ENCODE results near the gene SNX6.
A peak's percentile ranks its signal among the peaks of the same experiment; 100 is the strongest.
"Not testable (repeated sequence)": the region's sequence is repeated elsewhere in the genome, so short reads cannot be mapped to it uniquely, and the experiment has no call there.

The SNX6 gene

DNA sequence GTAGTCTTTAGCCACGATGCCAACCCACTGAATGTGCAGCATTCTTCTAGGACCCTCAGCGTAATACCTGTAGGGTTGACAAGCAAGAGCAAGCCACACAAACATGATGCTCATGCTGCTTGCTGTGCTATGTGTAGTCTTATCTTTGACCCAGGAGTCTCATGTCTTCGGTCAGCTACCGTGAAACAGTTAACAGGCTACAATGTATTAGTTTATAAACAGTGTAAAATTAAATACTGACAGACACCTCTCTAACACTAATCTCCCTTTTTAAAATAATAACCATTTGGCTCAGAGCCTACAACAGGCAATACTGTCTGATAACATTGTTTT is 92.3 kb downstream of the SNX6 start:
- TF ChIP-seq, protein P1, sequence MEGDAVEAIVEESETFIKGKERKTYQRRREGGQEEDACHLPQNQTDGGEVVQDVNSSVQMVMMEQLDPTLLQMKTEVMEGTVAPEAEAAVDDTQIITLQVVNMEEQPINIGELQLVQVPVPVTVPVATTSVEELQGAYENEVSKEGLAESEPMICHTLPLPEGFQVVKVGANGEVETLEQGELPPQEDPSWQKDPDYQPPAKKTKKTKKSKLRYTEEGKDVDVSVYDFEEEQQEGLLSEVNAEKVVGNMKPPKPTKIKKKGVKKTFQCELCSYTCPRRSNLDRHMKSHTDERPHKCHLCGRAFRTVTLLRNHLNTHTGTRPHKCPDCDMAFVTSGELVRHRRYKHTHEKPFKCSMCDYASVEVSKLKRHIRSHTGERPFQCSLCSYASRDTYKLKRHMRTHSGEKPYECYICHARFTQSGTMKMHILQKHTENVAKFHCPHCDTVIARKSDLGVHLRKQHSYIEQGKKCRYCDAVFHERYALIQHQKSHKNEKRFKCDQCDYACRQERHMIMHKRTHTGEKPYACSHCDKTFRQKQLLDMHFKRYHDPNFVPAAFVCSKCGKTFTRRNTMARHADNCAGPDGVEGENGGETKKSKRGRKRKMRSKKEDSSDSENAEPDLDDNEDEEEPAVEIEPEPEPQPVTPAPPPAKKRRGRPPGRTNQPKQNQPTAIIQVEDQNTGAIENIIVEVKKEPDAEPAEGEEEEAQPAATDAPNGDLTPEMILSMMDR (IDR thresholded peaks at IDR 0.05; ENCODE audit: low read depth, low read length, poor library complexity, severe bottlenecking): no peak
- TF ChIP-seq EZH2phosphoT487 (IDR thresholded peaks at IDR 0.05; ENCODE audit: borderline replicate concordance, low read length): no peak
- H3K9me2 ChIP-seq (replicated peaks; ENCODE audit: control insufficient read depth, low read length): no peaks in the 10 kb centered on the region
- no peak overlapping the region for H3K4me3 ChIP-seq (ENCODE audit: low read length)

DNA sequence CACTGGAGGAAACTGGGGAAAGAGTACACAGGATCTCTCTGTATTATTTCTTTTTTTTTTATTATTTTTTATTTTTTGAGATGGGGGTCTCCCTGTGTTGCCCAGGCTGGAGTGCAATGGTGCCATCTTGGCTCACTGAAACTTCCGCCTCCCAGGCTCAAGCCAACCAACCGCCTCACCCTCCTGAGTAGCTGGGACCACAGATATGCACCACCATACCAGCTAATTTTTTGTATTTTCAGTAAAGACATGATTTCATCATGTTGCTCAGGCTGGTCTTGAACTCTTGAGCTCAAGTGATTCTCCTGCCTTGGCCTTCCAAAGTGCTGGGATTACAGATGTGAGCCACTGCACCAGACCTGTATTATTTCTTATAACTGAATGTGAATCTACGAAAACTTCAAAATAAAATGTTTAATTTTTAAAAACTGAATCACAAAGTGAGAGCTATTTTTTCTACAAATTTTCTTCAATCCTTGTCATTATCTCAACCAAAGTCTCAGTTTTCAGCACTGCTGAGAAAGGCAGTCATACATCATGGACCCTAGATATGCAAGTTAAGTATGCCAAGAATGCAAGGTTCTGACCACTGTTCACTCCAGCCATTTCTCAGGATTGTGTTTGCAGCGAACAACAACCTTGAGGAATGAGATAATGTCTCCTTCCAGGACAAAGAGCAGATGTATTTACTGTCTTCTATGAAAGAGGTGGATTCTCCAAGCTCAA is 92.8 kb downstream of the SNX6 start:
- no peaks in the 10 kb centered on the region for H3K27me3 ChIP-seq (ENCODE audit: control insufficient read depth, low read length)
- H4K20me1 ChIP-seq (ENCODE audit: control insufficient read depth, insufficient read depth, low read depth, low read length): no peaks in the 10 kb centered on the region
- H3K4me2 ChIP-seq (ENCODE audit: low read length): peak overlapping the region; percentile 68; the same call in 1 of the 2 replicates
- TF ChIP-seq, protein P1 (IDR thresholded peaks at IDR 0.05; ENCODE audit: low read depth, low read length, poor library complexity, severe bottlenecking): no peak
- no peak for TF ChIP-seq EZH2phosphoT487 (IDR thresholded peaks at IDR 0.05; ENCODE audit: borderline replicate concordance, low read length)
- no peak overlapping the region for H3K4me3 ChIP-seq (ENCODE audit: low read length)
- H3F3A ChIP-seq (ENCODE audit: control insufficient read depth, insufficient read depth): peaks cover 3% of the 10 kb centered on the region; the same call in 1 of the 2 replicates
- H3K79me2 ChIP-seq (ENCODE audit: control insufficient read depth, low read length): peaks cover 30% of the 10 kb centered on the region
- H3K9me2 ChIP-seq (replicated peaks; ENCODE audit: control insufficient read depth, low read length): no peaks in the 10 kb centered on the region
- no peak overlapping the region for H3K27ac ChIP-seq (ENCODE audit: low read depth, low read length)
- H3K4me1 ChIP-seq (ENCODE audit: control insufficient read depth, low read length): peaks cover 17% of the 10 kb centered on the region
- no peaks in the 10 kb centered on the region for H3K9me3 ChIP-seq (ENCODE audit: control insufficient read depth, insufficient read depth, low read length)
- H3K36me3 ChIP-seq (ENCODE audit: control insufficient read depth, low read length): peaks cover 21% of the 10 kb centered on the region

More for the DNA sequence above, 92.3 kb downstream of the SNX6 start:
- Histone ChIP-seq H3K36me3 (ENCODE audit: control insufficient read depth, low read length) (peaks cover 21% of the 10 kb centered on the region), H3K4me2 (ENCODE audit: low read length) (peak overlapping the region; percentile 68), H3K4me1 (ENCODE audit: control insufficient read depth, low read length) (peaks cover 17% of the 10 kb centered on the region), H3F3A (ENCODE audit: control insufficient read depth, insufficient read depth) (peaks cover 3% of the 10 kb centered on the region; the same call in 1 of the 2 replicates), H3K27me3 (ENCODE audit: control insufficient read depth, low read length) (no peaks in the 10 kb centered on the region), H3K9me3 (ENCODE audit: control insufficient read depth, insufficient read depth, low read length) (no peaks in the 10 kb centered on the region), H3K27ac (ENCODE audit: low read depth, low read length) (no peak overlapping the region), H4K20me1 (ENCODE audit: control insufficient read depth, insufficient read depth, low read depth, low read length) (no peaks in the 10 kb centered on the region), H3K79me2 (ENCODE audit: control insufficient read depth, low read length) (peaks cover 30% of the 10 kb centered on the region)

GRCh38 chr14:34527591-34527990 is 102.4 kb downstream of the SNX6 start:
- H4K20me1 ChIP-seq (ENCODE audit: control insufficient read depth, insufficient read depth, low read depth, low read length): no peaks in the 10 kb centered on the region
- H3K4me3 ChIP-seq (ENCODE audit: low read length): no peak overlapping the region
- no peaks in the 10 kb centered on the region for H3K27me3 ChIP-seq (ENCODE audit: control insufficient read depth, low read length)
- no peaks in the 10 kb centered on the region for H3K9me2 ChIP-seq (replicated peaks; ENCODE audit: control insufficient read depth, low read length)
- H3K79me2 ChIP-seq (ENCODE audit: control insufficient read depth, low read length): no peaks in the 10 kb centered on the region
- H3K36me3 ChIP-seq (ENCODE audit: control insufficient read depth, low read length): peaks cover 54% of the 10 kb centered on the region
- no peak for TF ChIP-seq EZH2phosphoT487 (IDR thresholded peaks at IDR 0.05; ENCODE audit: borderline replicate concordance, low read length)
- TF ChIP-seq, protein P1 (IDR thresholded peaks at IDR 0.05; ENCODE audit: low read depth, low read length, poor library complexity, severe bottlenecking): no peak
- no peaks in the 10 kb centered on the region for H3K9me3 ChIP-seq (ENCODE audit: control insufficient read depth, insufficient read depth, low read length)
- H3F3A ChIP-seq (ENCODE audit: control insufficient read depth, insufficient read depth): no peaks in the 10 kb centered on the region
- no peak overlapping the region for H3K27ac ChIP-seq (ENCODE audit: low read depth, low read length)
- no peak overlapping the region for H3K4me2 ChIP-seq (ENCODE audit: low read length)
- no peaks in the 10 kb centered on the region for H3K4me1 ChIP-seq (ENCODE audit: control insufficient read depth, low read length)

DNA sequence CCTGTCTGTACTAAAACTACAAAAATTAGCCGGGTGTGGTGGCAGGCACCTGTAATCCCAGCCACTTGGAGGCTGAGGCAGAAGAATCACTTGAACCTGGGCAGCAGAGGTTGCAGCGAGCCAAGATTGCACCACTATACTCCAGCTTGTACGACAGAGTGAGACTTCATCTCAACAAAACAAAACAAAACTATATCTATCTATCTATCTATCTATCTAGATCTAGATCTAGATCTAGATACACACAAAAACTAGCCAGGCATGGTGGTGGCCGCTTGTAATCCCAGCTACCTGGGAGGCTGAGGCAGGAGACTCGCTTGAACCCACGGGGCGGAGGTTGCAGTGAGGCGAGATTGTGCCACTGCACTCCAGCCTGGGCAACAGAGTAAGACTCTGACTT is 105.7 kb downstream of the SNX6 start:
- H3K79me2 ChIP-seq (ENCODE audit: control insufficient read depth, low read length); H3K4me3 ChIP-seq (ENCODE audit: low read length); H4K20me1 ChIP-seq (ENCODE audit: control insufficient read depth, insufficient read depth, low read depth, low read length); H3K27ac ChIP-seq (ENCODE audit: low read depth, low read length); H3K4me2 ChIP-seq (ENCODE audit: low read length); H3F3A ChIP-seq (ENCODE audit: control insufficient read depth, insufficient read depth); H3K9me3 ChIP-seq (ENCODE audit: control insufficient read depth, insufficient read depth, low read length); H3K9me2 ChIP-seq (replicated peaks; ENCODE audit: control insufficient read depth, low read length); H3K27me3 ChIP-seq (ENCODE audit: control insufficient read depth, low read length); H3K4me1 ChIP-seq (ENCODE audit: control insufficient read depth, low read length): not testable (repeated sequence)
- H3K36me3 ChIP-seq (ENCODE audit: control insufficient read depth, low read length): peaks cover 54% of the 10 kb centered on the region

Measured in DOHH2 (cell line).